Skin of body (tissue), 2 donors: ENCODE results near the gene WASL. TPM values are rescaled to one million over a fixed set of nuclear protein-coding genes. Genes with fewer than 3 reads are reported as not detected.

Experiments used
- DNase-seq: peaks from one replicate; lab custom pipeline; 2025; lab: John Stamatoyannopoulos, UW
- total RNA-seq: library from RNA; depleted of rRNA; stranded (reverse); fragments of >200 nt; gene quantifications from one replicate; pipeline ENCODE4 v1.2.3, GENCODE V29; 2014

WASL gene
- total RNA-seq, 1 donor from 2014 or later, result 26.1 TPM

- DNase-seq, result no peak
These were observed 52.7 kb downstream of the WASL start for GRCh38 chr7:123695944-123696677.

GRCh38 chr7:123692471-123692877 is 56.3 kb downstream of the WASL start:
- DNase-seq, result no peak

GRCh38 chr7:123690550-123690949 is 58.3 kb downstream of the WASL start:
- no peak for DNase-seq

- DNase-seq, result no peak
These were observed 59.6 kb downstream of the WASL start for GRCh38 chr7:123689250-123689649.

- DNase-seq, result no peak
These were observed 61.1 kb downstream of the WASL start for GRCh38 chr7:123687727-123688126.

- no peak for DNase-seq
These were observed 61.6 kb downstream of the WASL start for GRCh38 chr7:123687161-123687560.

- DNase-seq, result peak; percentile 10
These were observed 66.1 kb downstream of the WASL start for GRCh38 chr7:123682690-123683089.

- no peak for DNase-seq
These were observed 67.2 kb downstream of the WASL start for GRCh38 chr7:123681561-123681960.

- no peak for DNase-seq
These were observed 68.2 kb downstream of the WASL start for GRCh38 chr7:123680580-123680979.

GRCh38 chr7:123679614-123680013 is 69.2 kb downstream of the WASL start:
- DNase-seq, result no peak

GRCh38 chr7:123677061-123677715 is 71.6 kb downstream of the WASL start:
- DNase-seq, result no peak

- DNase-seq, result peak; percentile 5
These were observed 73.7 kb downstream of the WASL start for GRCh38 chr7:123675181-123675473.

GRCh38 chr7:123674399-123675180 is 74.2 kb downstream of the WASL start:
- no peak for DNase-seq

GRCh38 chr7:123673752-123674398 is 74.9 kb downstream of the WASL start:
- DNase-seq, result no peak

GRCh38 chr7:123673137-123673732 is 75.6 kb downstream of the WASL start:
- no peak for DNase-seq

- DNase-seq, result no peak
These were observed 79.3 kb downstream of the WASL start for GRCh38 chr7:123669485-123669884.

- no peak for DNase-seq
These were observed 82.3 kb downstream of the WASL start for GRCh38 chr7:123666492-123666891.

GRCh38 chr7:123665896-123666295 is 82.9 kb downstream of the WASL start:
- DNase-seq, result no peak

GRCh38 chr7:123665157-123665556 is 83.6 kb downstream of the WASL start:
- no peak for DNase-seq

GRCh38 chr7:123663200-123663599 is 85.6 kb downstream of the WASL start:
- DNase-seq, result no peak

- DNase-seq, result no peak
These were observed 86.0 kb downstream of the WASL start for GRCh38 chr7:123662755-123663154.

GRCh38 chr7:123662293-123662692 is 86.5 kb downstream of the WASL start:
- no peak for DNase-seq
